ENCODE measurements around the gene GSK3B. TPM values are rescaled to one million over a fixed set of nuclear protein-coding genes. Genes with fewer than 3 reads are reported as not detected.
A peak's percentile ranks its signal among the peaks of the same experiment; 100 is the strongest.

GSK3B gene
- total RNA-seq (10 to 100 TPM; 30.5 to 47.9 (median 32.7) TPM), total RNA-seq (38.0 to 94.8 (median 65.4) reads per million in 29 experiments)
- total RNA-seq (2013), result 49.0 TPM

GRCh38 chr3:120093911-120094775 is at the start of gene GSK3B:
GSK3B (minus strand) TSS chr3:120094447; CDS start chr3:120093434, 1,013 bp downstream.
- no peaks in the 10 kb centered on the region for H3K27me3 Mint-ChIP-seq
- Histone ChIP-seq H3K36me3 (ENCODE audit: control insufficient read depth in 2 of 2, extremely low read depth in 1 of 2, insufficient read depth in 1 of 2, low read length in 1 of 2) (peaks cover 0 to 4% of the 10 kb centered on the region in 2 donors), H3K27me3 (replicated peaks in 1 of 2; ENCODE audit: control insufficient read depth in 2 of 2, extremely low read depth in 1 of 2, insufficient read depth in 2 of 2, low read length in 1 of 2) (no peaks in the 10 kb centered on the region), H3K4me3 (ENCODE audit: control insufficient read depth in 1 of 2, extremely low read depth in 1 of 2, low read length in 1 of 2) (peak within 1 kb of the TSS; percentile 82 to 85), H3K9me3 (no peaks in the 10 kb centered on the region), H3K4me1 (ENCODE audit: control insufficient read depth in 1 of 2, extremely low read depth in 1 of 2, insufficient read depth in 2 of 2, low read length in 2 of 2) (peaks cover 13 to 27% of the 10 kb centered on the region in 2 experiments), H3K27ac (ENCODE audit: low read length) (peak within 1 kb of the TSS; percentile 99)
- no peaks in the 10 kb centered on the region for H3K9me3 Mint-ChIP-seq
- peak within 1 kb of the TSS in 1 of 2 donors; percentile 98 for H3K27ac Mint-ChIP-seq
- POLR2A ChIA-PET, result interaction anchor here (0.5 to 1.7 kb wide), 10 partner anchors 15 to 1470 kb away, joined by 3 to 7 read pairs (median 3); partner anchors contain the start of genes NDUFB4 (in 1 of the 2) and TIMMDC1 (in 1 of the 2)
- WGBS (ENCODE audit: insufficient coverage), result under 1% methylated on average over 85 of the region's 94 CpGs
- H3K4me1 Mint-ChIP-seq, result peaks cover 25 to 29% (median 27%) of the 10 kb centered on the region in 3 donors
- peaks cover 6% of the 10 kb centered on the region for H3K36me3 Mint-ChIP-seq
- CTCF ChIA-PET, result interaction anchor here (0.5 to 2.3 kb wide), 8 partner anchors 21 to 502 kb away, joined by 3 to 14 read pairs (median 3); partner anchors contain the start of gene NDUFB4 (in 1 of the 2)
- peak; percentile 67 to 100 (median 96) for DNase-seq
- H3K4me3 Mint-ChIP-seq, result no peak within 1 kb of the TSS
- peak; percentile 55 to 67 (median 60) for ATAC-seq (replicated peaks in 1 of 4)

- Histone ChIP-seq H3K27ac (ENCODE audit: low read length) (no peak overlapping the region), H3K4me1 (ENCODE audit: control insufficient read depth in 1 of 2, extremely low read depth in 1 of 2, insufficient read depth in 2 of 2, low read length in 2 of 2) (peaks cover 5 to 14% of the 10 kb centered on the region in 2 experiments), H3K36me3 (ENCODE audit: control insufficient read depth in 2 of 2, extremely low read depth in 1 of 2, insufficient read depth in 1 of 2, low read length in 1 of 2) (no peaks in the 10 kb centered on the region), H3K4me3 (ENCODE audit: control insufficient read depth in 1 of 2, extremely low read depth in 1 of 2, low read length in 1 of 2) (no peak overlapping the region), H3K27me3 (replicated peaks in 1 of 2; ENCODE audit: control insufficient read depth in 2 of 2, extremely low read depth in 1 of 2, insufficient read depth in 2 of 2, low read length in 1 of 2) (no peaks in the 10 kb centered on the region), H3K9me3 (no peaks in the 10 kb centered on the region)
- POLR2A ChIA-PET, result no interaction called here
- Mint-ChIP-seq H3K4me1 (peaks cover 12 to 21% (median 13%) of the 10 kb centered on the region in 3 donors), H3K27ac (no peak overlapping the region), H3K36me3 (no peaks in the 10 kb centered on the region), H3K9me3 (no peaks in the 10 kb centered on the region), H3K27me3 (no peaks in the 10 kb centered on the region), H3K4me3 (no peak overlapping the region)
- 76% methylated on average over 2 of the region's 2 CpGs for WGBS (ENCODE audit: insufficient coverage)
- CTCF ChIA-PET, result interaction anchor here (1.2 to 6.1 kb wide), 2 partner anchors 251 to 252 kb away, joined by 3 to 55 read pairs; no protein-coding TSS in a partner anchor
- ATAC-seq (replicated peaks in 1 of 4) (no peak), DNase-seq (no peak)
These were observed 49.4 kb upstream of the GSK3B start for GRCh38 chr3:120143676-120144075.

GRCh38 chr3:120142236-120142635 is 48.0 kb upstream of the GSK3B start:
- DNase-seq (no peak), ATAC-seq (replicated peaks in 1 of 4) (no peak)
- Histone ChIP-seq H3K27ac (ENCODE audit: low read length) (no peak overlapping the region), H3K4me1 (ENCODE audit: control insufficient read depth in 1 of 2, extremely low read depth in 1 of 2, insufficient read depth in 2 of 2, low read length in 2 of 2) (peaks cover 0 to 5% of the 10 kb centered on the region in 2 experiments), H3K27me3 (replicated peaks in 1 of 2; ENCODE audit: control insufficient read depth in 2 of 2, extremely low read depth in 1 of 2, insufficient read depth in 2 of 2, low read length in 1 of 2) (no peaks in the 10 kb centered on the region), H3K36me3 (ENCODE audit: control insufficient read depth in 2 of 2, extremely low read depth in 1 of 2, insufficient read depth in 1 of 2, low read length in 1 of 2) (no peaks in the 10 kb centered on the region), H3K9me3 (no peaks in the 10 kb centered on the region), H3K4me3 (ENCODE audit: control insufficient read depth in 1 of 2, extremely low read depth in 1 of 2, low read length in 1 of 2) (no peak overlapping the region)
- ChIA-PET CTCF (no interaction called here), POLR2A (no interaction called here)
- H3K4me3 Mint-ChIP-seq, result no peak overlapping the region
- H3K27me3 Mint-ChIP-seq, result no peaks in the 10 kb centered on the region
- H3K9me3 Mint-ChIP-seq, result no peaks in the 10 kb centered on the region
- 96% methylated on average over 4 of the region's 4 CpGs for WGBS (ENCODE audit: insufficient coverage)
- no peaks in the 10 kb centered on the region for H3K36me3 Mint-ChIP-seq
- peaks cover 8 to 13% (median 8%) of the 10 kb centered on the region in 3 donors for H3K4me1 Mint-ChIP-seq
- H3K27ac Mint-ChIP-seq, result no peak overlapping the region

- ChIA-PET POLR2A (no interaction called here), CTCF (interaction anchor here in 1 of 2 donors (1.8 kb wide), 1 partner anchor 9 kb away, joined by 12 read pairs; no protein-coding TSS in a partner anchor)
- no peaks in the 10 kb centered on the region for H3K9me3 ChIP-seq
- ATAC-seq (replicated peaks in 1 of 4) (no peak), DNase-seq (no peak)
- Mint-ChIP-seq H3K36me3 (no peaks in the 10 kb centered on the region), H3K4me3 (no peak overlapping the region), H3K27me3 (no peaks in the 10 kb centered on the region), H3K9me3 (no peaks in the 10 kb centered on the region), H3K27ac (no peak overlapping the region), H3K4me1 (peaks cover 0 to under 1% (median 0%) of the 10 kb centered on the region in 3 donors)
- no peaks in the 10 kb centered on the region for H3K4me1 ChIP-seq (ENCODE audit: control insufficient read depth in 1 of 2, extremely low read depth in 1 of 2, insufficient read depth in 2 of 2, low read length in 2 of 2)
- no peak overlapping the region for H3K27ac ChIP-seq (ENCODE audit: low read length)
- no peaks in the 10 kb centered on the region for H3K27me3 ChIP-seq (replicated peaks in 1 of 2; ENCODE audit: control insufficient read depth in 2 of 2, extremely low read depth in 1 of 2, insufficient read depth in 2 of 2, low read length in 1 of 2)
- 97% methylated on average over 26 of the region's 52 CpGs for WGBS (ENCODE audit: insufficient coverage)
- H3K36me3 ChIP-seq (ENCODE audit: control insufficient read depth in 2 of 2, extremely low read depth in 1 of 2, insufficient read depth in 1 of 2, low read length in 1 of 2), result no peaks in the 10 kb centered on the region
- no peak overlapping the region for H3K4me3 ChIP-seq (ENCODE audit: control insufficient read depth in 1 of 2, extremely low read depth in 1 of 2, low read length in 1 of 2)
These were observed 46.0 kb upstream of the GSK3B start for GRCh38 chr3:120140098-120140742.

- Mint-ChIP-seq H3K9me3 (no peaks in the 10 kb centered on the region), H3K4me3 (no peak overlapping the region), H3K27me3 (no peaks in the 10 kb centered on the region), H3K4me1 (no peaks in the 10 kb centered on the region), H3K36me3 (no peaks in the 10 kb centered on the region), H3K27ac (no peak overlapping the region)
- Histone ChIP-seq H3K9me3 (no peaks in the 10 kb centered on the region), H3K4me1 (ENCODE audit: control insufficient read depth in 1 of 2, extremely low read depth in 1 of 2, insufficient read depth in 2 of 2, low read length in 2 of 2) (no peaks in the 10 kb centered on the region), H3K27ac (ENCODE audit: low read length) (no peak overlapping the region), H3K36me3 (ENCODE audit: control insufficient read depth in 2 of 2, extremely low read depth in 1 of 2, insufficient read depth in 1 of 2, low read length in 1 of 2) (no peaks in the 10 kb centered on the region), H3K4me3 (ENCODE audit: control insufficient read depth in 1 of 2, extremely low read depth in 1 of 2, low read length in 1 of 2) (no peak overlapping the region), H3K27me3 (replicated peaks in 1 of 2; ENCODE audit: control insufficient read depth in 2 of 2, extremely low read depth in 1 of 2, insufficient read depth in 2 of 2, low read length in 1 of 2) (no peaks in the 10 kb centered on the region)
- ChIA-PET POLR2A (no interaction called here), CTCF (interaction anchor here (0.7 to 1.8 kb wide), 3 partner anchors 10 to 485 kb away, joined by 3 to 12 read pairs (median 3); no protein-coding TSS in a partner anchor)
- no peak for DNase-seq
- no peak for ATAC-seq (replicated peaks in 1 of 4)
- 100% methylated on average over 2 of the region's 4 CpGs for WGBS (ENCODE audit: insufficient coverage)
These were observed 44.9 kb upstream of the GSK3B start for GRCh38 chr3:120139140-120139539.

- H3K4me1 ChIP-seq (ENCODE audit: control insufficient read depth in 1 of 2, extremely low read depth in 1 of 2, insufficient read depth in 2 of 2, low read length in 2 of 2), result no peaks in the 10 kb centered on the region
- no peaks in the 10 kb centered on the region for H3K36me3 ChIP-seq (ENCODE audit: control insufficient read depth in 2 of 2, extremely low read depth in 1 of 2, insufficient read depth in 1 of 2, low read length in 1 of 2)
- Mint-ChIP-seq H3K4me1 (no peaks in the 10 kb centered on the region), H3K36me3 (no peaks in the 10 kb centered on the region), H3K4me3 (no peak overlapping the region), H3K27me3 (no peaks in the 10 kb centered on the region), H3K27ac (no peak overlapping the region), H3K9me3 (no peaks in the 10 kb centered on the region)
- ChIA-PET POLR2A (no interaction called here), CTCF (no interaction called here)
- no CpG with 5 or more reads among the region's 2 CpGs for WGBS (ENCODE audit: insufficient coverage)
- H3K9me3 ChIP-seq, result no peaks in the 10 kb centered on the region
- ATAC-seq (replicated peaks in 1 of 4) (no peak), DNase-seq (no peak)
- peaks cover 0 to 3% of the 10 kb centered on the region in 2 experiments for H3K27me3 ChIP-seq (replicated peaks in 1 of 2; ENCODE audit: control insufficient read depth in 2 of 2, extremely low read depth in 1 of 2, insufficient read depth in 2 of 2, low read length in 1 of 2)
- H3K27ac ChIP-seq (ENCODE audit: low read length), result no peak overlapping the region
- H3K4me3 ChIP-seq (ENCODE audit: control insufficient read depth in 1 of 2, extremely low read depth in 1 of 2, low read length in 1 of 2), result no peak overlapping the region
These were observed 43.3 kb upstream of the GSK3B start for GRCh38 chr3:120137548-120137947.

Measured in T-cell (primary cell).